Stimulated activated CD8-positive, alpha-beta memory T cell treated with anti-CD3 and anti-CD28 coated beads, Interleukin-4, amount 100 ng/mL, for 1 hour (primary cell): ENCODE data around the gene CEP104.

Experiments used
- DNase-seq, 2 donors: peaks; one replicate each; pipeline ENCODE4 v3.0.0-alpha.2; 2020; ENCODE audit warnings: low read depth in 2 of 2, low spot score in 1 of 2

CEP104 gene

GRCh38 chr1:3767328-3767925, 89.6 kb downstream of the CEP104 start:
- DNase-seq: no peak

GRCh38 chr1:3763351-3764125, 93.5 kb downstream of the CEP104 start:
- no peak for DNase-seq

- no peak for DNase-seq
Measured at GRCh38 chr1:3762873-3763228, 94.2 kb downstream of the CEP104 start.

- DNase-seq: no peak
Measured at GRCh38 chr1:3762151-3762872, 94.7 kb downstream of the CEP104 start.
